ENCODE measurements around the gene ITPK1.

ITPK1 gene

GRCh38 chr14:92984082-92984788 is 131.5 kb downstream of the ITPK1 start:
- FAIRE-seq, result no peak

- no peak for FAIRE-seq
Measured at GRCh38 chr14:92982956-92983355, 132.8 kb downstream of the ITPK1 start.

- no peak for FAIRE-seq
Measured at GRCh38 chr14:92981726-92982125, 134.0 kb downstream of the ITPK1 start.

GRCh38 chr14:92980866-92981265 is 134.9 kb downstream of the ITPK1 start:
- no peak for FAIRE-seq

- no peak for FAIRE-seq
Measured at GRCh38 chr14:92978229-92979021, 137.3 kb downstream of the ITPK1 start.

- no peak for FAIRE-seq
Measured at GRCh38 chr14:92976268-92976667, 139.5 kb downstream of the ITPK1 start.

GRCh38 chr14:92974541-92975345 is 141.0 kb downstream of the ITPK1 start:
- FAIRE-seq, result no peak

- FAIRE-seq, result no peak
Measured at GRCh38 chr14:92973798-92974372, 141.8 kb downstream of the ITPK1 start.

GRCh38 chr14:92973261-92973797 is 142.4 kb downstream of the ITPK1 start:
- no peak for FAIRE-seq

GRCh38 chr14:92971601-92972180 is 144.0 kb downstream of the ITPK1 start:
- FAIRE-seq, result no peak

- FAIRE-seq, result no peak
Measured at GRCh38 chr14:92970271-92970670, 145.5 kb downstream of the ITPK1 start.

GRCh38 chr14:92969871-92970270 is 145.9 kb downstream of the ITPK1 start:
- FAIRE-seq, result no peak

GRCh38 chr14:92969430-92969829 is 146.3 kb downstream of the ITPK1 start:
- no peak for FAIRE-seq

- no peak for FAIRE-seq
Measured at GRCh38 chr14:92968291-92969020, 147.3 kb downstream of the ITPK1 start.

GRCh38 chr14:92967346-92967926 is 148.3 kb downstream of the ITPK1 start:
- FAIRE-seq, result no peak

- no peak for FAIRE-seq
Measured at GRCh38 chr14:92965281-92965680, 150.4 kb downstream of the ITPK1 start.

GRCh38 chr14:92964124-92965109 is 151.3 kb downstream of the ITPK1 start:
- FAIRE-seq, result no peak

GRCh38 chr14:92963301-92964123 is 152.2 kb downstream of the ITPK1 start:
- FAIRE-seq, result no peak

GRCh38 chr14:92962831-92963095 is 153.0 kb downstream of the ITPK1 start:
- no peak for FAIRE-seq

Data from endometrium (tissue), 2 donors.